ENCODE measurements around the gene SLC43A1. TPM values are rescaled to one million over a fixed set of nuclear protein-coding genes. Genes with fewer than 3 reads are reported as not detected.

The SLC43A1 gene
- total RNA-seq, 1 donor from 2014 or later = 5.2 TPM

GRCh38 chr11:57469268-57469667 is 46.2 kb downstream of the SLC43A1 start:
- H3K27me3 Mint-ChIP-seq (ENCODE audit: unreplicated experiment) = peaks cover 10% of the 10 kb centered on the region
- H3K9me3 Mint-ChIP-seq (ENCODE audit: unreplicated experiment) = peaks cover 11% of the 10 kb centered on the region
- H3K4me3 Mint-ChIP-seq (ENCODE audit: unreplicated experiment) = no peak overlapping the region
- no peak overlapping the region for H3K27ac Mint-ChIP-seq (ENCODE audit: unreplicated experiment)
- H3K4me1 Mint-ChIP-seq (ENCODE audit: low read depth, unreplicated experiment) = peaks cover 25% of the 10 kb centered on the region
- no peak for DNase-seq
- H3K36me3 Mint-ChIP-seq (ENCODE audit: unreplicated experiment) = no peaks in the 10 kb centered on the region
- TF ChIP-seq CTCF (IDR thresholded peaks at IDR 0.05; ENCODE audit: partially characterized antibody, unreplicated experiment) = no peak

- no peak overlapping the region for H3K27ac Mint-ChIP-seq (ENCODE audit: unreplicated experiment)
- DNase-seq = no peak
- peaks cover 13% of the 10 kb centered on the region for H3K9me3 Mint-ChIP-seq (ENCODE audit: unreplicated experiment)
- no peak for TF ChIP-seq CTCF (IDR thresholded peaks at IDR 0.05; ENCODE audit: partially characterized antibody, unreplicated experiment)
- peak overlapping the region; percentile 68 for H3K4me3 Mint-ChIP-seq (ENCODE audit: unreplicated experiment)
- H3K36me3 Mint-ChIP-seq (ENCODE audit: unreplicated experiment) = no peaks in the 10 kb centered on the region
- H3K4me1 Mint-ChIP-seq (ENCODE audit: low read depth, unreplicated experiment) = peaks cover 25% of the 10 kb centered on the region
- H3K27me3 Mint-ChIP-seq (ENCODE audit: unreplicated experiment) = peaks cover 6% of the 10 kb centered on the region
Measured at GRCh38 chr11:57468276-57468675, 47.2 kb downstream of the SLC43A1 start.

- H3K27me3 Mint-ChIP-seq (ENCODE audit: unreplicated experiment) = peaks cover 6% of the 10 kb centered on the region
- no peak overlapping the region for H3K27ac Mint-ChIP-seq (ENCODE audit: unreplicated experiment)
- TF ChIP-seq CTCF (IDR thresholded peaks at IDR 0.05; ENCODE audit: partially characterized antibody, unreplicated experiment) = no peak
- peaks cover 16% of the 10 kb centered on the region for H3K9me3 Mint-ChIP-seq (ENCODE audit: unreplicated experiment)
- peaks cover 27% of the 10 kb centered on the region for H3K4me1 Mint-ChIP-seq (ENCODE audit: low read depth, unreplicated experiment)
- peak overlapping the region; percentile 68 for H3K4me3 Mint-ChIP-seq (ENCODE audit: unreplicated experiment)
- H3K36me3 Mint-ChIP-seq (ENCODE audit: unreplicated experiment) = no peaks in the 10 kb centered on the region
- DNase-seq = no peak
Measured at GRCh38 chr11:57467508-57468157, 47.9 kb downstream of the SLC43A1 start.

GRCh38 chr11:57466680-57467079 is 48.8 kb downstream of the SLC43A1 start:
- no peak for DNase-seq
- Mint-ChIP-seq H3K9me3 (ENCODE audit: unreplicated experiment) (peaks cover 20% of the 10 kb centered on the region), H3K4me1 (ENCODE audit: low read depth, unreplicated experiment) (peaks cover 30% of the 10 kb centered on the region), H3K27ac (ENCODE audit: unreplicated experiment) (no peak overlapping the region), H3K36me3 (ENCODE audit: unreplicated experiment) (no peaks in the 10 kb centered on the region), H3K4me3 (ENCODE audit: unreplicated experiment) (no peak overlapping the region), H3K27me3 (ENCODE audit: unreplicated experiment) (peaks cover 5% of the 10 kb centered on the region)
- no peak for TF ChIP-seq CTCF (IDR thresholded peaks at IDR 0.05; ENCODE audit: partially characterized antibody, unreplicated experiment)

- H3K4me1 Mint-ChIP-seq (ENCODE audit: low read depth, unreplicated experiment) = peaks cover 31% of the 10 kb centered on the region
- H3K9me3 Mint-ChIP-seq (ENCODE audit: unreplicated experiment) = peaks cover 22% of the 10 kb centered on the region
- TF ChIP-seq CTCF (IDR thresholded peaks at IDR 0.05; ENCODE audit: partially characterized antibody, unreplicated experiment) = no peak
- H3K4me3 Mint-ChIP-seq (ENCODE audit: unreplicated experiment) = peak overlapping the region; percentile 91
- H3K27me3 Mint-ChIP-seq (ENCODE audit: unreplicated experiment) = peaks cover 8% of the 10 kb centered on the region
- H3K27ac Mint-ChIP-seq (ENCODE audit: unreplicated experiment) = peak overlapping the region; percentile 99
- H3K36me3 Mint-ChIP-seq (ENCODE audit: unreplicated experiment) = no peaks in the 10 kb centered on the region
- no peak for DNase-seq
Measured at GRCh38 chr11:57464539-57465181, 50.8 kb downstream of the SLC43A1 start.

Measured in glutamatergic neuron (in vitro differentiated cells).